Kasumi-1 (cell line): ENCODE measurements around the gene LPAR1.

Experiments
- DNase-seq, 2 experiments: peaks; one replicate each; lab custom pipeline; 2025; lab: John Stamatoyannopoulos, UW

LPAR1 gene

DNA sequence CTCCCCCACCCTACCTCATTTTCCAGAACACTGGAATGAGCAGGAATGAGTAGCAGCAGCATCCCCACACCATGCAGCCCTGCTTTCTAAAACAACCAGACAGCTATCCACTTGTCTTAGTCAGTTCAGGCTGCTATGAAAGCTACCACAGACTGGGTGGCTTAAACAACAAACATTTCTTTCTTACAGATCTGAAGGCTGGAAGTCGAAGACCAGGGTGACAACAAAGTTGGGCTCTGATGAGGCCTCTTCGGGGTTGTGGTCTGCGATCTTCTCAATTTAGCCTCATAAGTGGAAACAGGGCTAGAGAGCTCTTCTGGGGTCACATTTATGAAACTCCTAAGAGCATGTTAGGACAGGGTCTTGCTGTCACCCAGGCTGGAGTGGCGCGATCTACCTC is 38.9 kb downstream of the LPAR1 start:
- DNase-seq: no peak

DNA sequence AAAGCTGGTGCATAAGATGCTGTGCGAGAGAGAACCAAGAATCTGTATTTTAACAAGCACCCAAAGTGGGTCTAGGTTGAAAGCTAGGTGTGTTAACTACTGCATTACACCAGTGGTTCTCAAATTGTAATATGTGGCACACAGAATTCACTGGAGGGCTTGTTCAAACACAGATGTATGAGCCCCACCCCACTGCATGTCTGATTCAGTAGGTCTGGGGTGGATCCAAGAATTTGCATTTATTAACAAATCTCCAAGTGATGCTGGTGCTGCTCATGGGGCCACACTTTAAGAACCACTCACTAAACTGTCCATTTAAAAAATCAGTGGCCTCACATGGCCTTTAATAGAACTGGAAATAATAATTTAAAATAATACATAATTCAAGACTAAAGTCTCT is 40.4 kb downstream of the LPAR1 start:
- no peak for DNase-seq

DNA sequence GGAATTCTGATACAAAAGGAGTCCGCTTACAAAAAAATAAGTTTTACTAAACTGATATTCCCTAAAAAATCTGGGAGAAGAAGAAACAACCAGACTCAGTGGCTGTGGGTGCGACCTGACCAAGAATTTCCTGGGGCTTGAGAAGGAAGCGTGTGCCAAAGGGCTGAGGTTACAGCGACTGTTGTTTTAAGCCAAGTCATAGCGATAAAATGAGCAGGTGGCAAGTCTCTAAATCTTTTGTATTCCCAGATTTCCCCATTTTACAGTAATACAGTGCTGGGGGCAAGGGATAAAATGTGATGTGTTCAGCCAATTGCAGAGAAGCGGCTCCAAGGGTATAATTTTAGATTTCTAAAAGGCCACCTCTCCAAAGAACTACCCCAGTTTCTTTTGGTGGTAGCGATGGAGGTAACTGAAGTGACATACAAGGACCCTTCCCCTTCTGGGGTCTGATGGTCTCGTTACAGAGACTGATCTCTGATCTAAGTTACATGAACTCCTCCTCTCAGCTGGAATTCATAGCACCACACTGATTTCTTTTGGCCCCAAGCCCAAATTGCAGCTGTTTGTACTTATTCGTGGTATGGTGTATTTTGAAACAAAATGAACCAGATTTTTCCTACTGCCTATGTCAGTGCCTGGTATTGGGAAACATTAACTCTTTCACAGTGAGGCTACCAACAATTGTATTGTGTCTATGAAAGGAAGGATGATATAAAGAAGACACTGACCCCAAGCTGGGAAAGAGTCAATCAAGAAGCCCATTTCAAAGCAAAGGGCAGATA is 41.6 kb downstream of the LPAR1 start:
- DNase-seq: no peak

DNA sequence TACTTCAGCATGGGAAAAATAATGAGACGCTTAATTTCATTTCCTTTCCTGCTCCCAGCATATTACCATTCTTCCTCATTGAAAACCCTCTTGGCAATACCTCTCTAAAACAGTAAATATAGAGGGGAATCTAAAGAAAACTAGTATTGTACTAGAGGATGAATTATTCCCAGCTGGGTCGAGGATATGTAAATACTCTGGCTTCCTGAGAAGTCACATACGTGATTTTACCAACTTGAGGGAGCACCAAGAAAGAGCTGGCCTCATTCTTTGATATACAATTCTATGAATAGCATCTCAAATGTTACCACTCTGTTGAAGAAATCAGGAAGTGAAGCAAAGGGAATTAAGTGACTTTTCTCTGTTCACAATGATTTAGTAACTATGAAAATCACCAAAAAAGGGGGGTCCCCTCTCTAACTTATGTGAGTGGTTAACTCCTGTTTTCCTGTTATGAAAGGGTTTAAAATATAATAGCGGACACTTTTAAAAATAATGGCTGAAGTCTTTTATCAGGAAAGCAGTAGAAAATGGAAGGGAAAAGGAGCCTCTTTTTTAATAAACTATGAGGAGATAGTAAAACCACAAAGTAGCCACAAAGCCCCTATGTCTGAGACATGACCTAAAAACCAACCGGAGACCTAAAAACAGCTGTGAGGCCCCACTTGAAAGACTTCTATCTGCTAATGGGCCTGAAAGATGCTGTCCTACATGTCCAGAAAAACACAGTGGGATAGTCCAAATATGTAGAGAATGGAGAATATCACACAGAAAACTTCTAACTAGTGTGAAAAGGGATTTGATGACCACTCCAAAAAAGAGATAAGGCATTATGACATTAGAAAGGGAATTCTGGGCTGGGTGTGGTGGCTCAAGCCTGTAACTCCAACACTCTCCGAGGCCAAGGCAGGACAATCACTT is 42.6 kb downstream of the LPAR1 start:
- DNase-seq: peak; percentile 73 to 76

DNA sequence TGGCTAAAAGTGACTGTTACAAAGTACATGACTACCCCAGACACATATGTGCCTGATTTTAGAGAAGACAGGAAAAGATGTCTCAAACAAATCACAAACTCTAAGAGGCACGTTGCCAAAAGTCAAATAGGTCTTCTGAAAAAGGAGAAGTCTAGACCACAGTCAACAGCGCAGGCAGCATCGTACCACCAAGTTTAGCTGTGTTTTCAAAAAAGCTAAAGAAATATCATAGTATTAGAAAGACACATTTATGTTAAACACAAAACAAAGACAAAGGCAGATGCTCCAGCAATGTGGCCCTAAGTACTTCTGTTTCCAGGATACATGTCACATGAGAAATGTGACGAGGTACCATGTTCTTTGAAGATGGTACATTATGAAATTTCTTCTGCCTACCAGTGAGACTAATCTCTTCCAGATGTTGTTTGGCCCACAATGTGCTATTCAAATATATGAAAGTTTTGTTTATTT is 43.5 kb downstream of the LPAR1 start:
- DNase-seq: peak; percentile 96

DNA sequence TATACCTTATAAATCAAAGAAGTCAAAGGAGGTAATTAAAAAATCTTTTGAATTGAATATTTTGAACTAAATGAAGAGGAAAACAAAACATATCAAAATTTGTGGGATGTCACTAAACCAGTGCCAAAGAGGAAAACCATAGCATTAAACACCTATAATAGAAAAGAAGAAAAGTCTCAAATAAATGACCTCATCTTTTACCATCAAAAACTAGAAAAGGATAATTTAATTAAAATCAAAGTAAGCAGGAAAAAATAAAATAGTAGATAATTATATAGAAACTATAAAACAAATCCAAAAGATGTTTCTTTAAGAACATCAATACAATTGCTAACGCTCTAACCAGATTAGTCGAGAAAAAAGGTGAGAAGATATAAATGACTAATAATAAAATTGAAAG is 47.8 kb downstream of the LPAR1 start:
- no peak for DNase-seq

DNA sequence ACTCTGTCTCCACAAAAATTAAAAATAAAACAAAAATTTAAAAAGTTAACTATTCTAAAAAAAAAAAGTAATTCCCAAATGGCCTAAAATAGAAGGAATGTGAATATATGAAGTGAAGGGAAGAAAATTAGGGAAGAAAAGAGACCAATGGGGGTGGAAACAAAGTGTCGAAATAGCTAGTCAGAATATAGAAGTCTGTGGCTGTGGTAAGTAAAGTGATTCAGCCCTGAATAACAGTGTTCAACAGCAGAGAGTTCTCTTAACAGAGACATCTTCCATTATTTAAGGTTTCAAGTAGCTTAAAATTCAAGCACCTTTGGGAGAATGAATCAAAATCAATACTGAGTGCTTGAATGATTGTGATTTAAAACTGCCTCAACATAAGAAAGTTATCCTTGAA is 51.7 kb downstream of the LPAR1 start:
- DNase-seq: peak; percentile 46 to 58

DNA sequence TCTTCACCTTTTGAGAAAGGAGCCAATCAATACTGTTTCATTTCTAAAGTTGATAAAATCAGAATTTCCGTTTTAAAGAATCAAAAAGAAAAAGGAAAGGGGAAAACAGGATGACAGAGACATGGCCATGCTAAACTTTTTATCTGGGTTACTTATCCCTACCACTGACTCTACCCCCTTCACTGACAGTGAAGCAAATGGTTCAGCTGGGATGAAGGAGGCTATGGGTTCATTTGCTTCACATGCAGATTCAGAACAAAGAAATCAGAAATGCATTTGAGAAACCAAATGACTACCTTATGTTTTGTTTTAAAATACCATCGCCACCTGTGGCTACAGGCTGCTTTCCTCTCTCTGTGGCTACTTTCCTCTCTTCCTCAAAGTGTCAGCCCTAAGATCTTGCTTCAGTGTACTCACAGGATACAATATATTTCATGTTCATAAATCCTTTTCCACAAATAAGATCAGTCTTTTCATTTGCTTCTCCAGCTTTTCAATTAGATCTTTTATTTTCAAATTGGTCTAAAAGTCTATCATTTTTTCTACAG is 53.3 kb downstream of the LPAR1 start:
- no peak for DNase-seq

DNA sequence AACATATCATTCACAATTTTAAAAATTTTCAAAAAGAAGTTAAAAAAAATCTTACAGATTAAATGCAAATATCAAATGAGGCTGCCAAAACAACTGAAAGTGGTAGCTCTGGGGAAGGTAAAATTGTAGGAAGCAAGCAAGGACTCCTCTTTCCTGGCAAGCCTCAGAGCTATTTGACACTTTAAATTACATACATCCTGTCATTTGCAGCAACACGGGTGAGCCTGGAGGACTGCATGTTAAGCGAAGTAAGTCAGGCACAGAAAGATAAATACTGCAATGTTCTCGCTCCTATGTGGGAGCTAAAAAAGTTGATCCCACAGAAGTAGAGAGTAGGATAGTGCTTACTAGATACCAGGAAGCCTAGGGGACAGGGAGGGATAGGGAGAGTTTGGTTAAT is 58.0 kb downstream of the LPAR1 start:
- no peak for DNase-seq

DNA sequence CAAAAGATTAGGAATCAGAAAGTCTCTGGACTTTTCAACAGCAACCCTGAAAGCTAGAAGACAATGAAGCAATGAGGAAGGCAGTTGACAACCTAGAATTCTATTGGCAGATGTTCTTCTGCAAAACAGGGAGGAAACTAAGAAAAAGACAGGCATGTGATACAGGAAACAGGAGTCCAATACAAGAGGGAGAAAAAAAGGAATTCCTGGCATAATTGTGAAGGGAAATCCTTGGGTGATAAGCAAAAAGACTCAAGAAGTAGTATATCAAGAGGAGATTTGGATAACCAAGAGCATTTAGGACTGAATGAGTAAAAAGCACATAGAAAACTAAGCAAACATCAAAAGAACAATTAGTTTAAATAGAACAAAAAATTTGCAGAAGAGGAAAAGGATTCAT is 58.6 kb downstream of the LPAR1 start:
- peak; percentile 18 to 34 for DNase-seq

DNA sequence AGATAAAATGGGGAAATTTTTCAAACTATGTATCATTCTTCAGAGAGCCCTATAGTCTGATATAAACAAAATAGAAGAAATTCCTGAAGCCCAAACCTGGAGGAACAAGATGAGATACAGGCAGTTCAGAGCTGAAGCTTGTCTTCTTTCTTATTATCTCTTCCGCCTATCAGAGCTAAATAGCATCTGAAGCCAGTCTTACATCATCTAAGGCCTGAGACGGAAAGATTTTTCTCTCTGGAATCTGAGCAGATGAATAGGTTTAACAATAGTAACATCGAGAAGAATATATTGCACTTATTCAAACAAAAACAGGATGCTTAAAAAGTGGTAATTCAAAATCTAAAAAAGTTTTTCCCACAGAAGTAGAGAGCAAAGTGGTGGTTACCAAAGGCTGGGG is 59.8 kb downstream of the LPAR1 start:
- no peak for DNase-seq

DNA sequence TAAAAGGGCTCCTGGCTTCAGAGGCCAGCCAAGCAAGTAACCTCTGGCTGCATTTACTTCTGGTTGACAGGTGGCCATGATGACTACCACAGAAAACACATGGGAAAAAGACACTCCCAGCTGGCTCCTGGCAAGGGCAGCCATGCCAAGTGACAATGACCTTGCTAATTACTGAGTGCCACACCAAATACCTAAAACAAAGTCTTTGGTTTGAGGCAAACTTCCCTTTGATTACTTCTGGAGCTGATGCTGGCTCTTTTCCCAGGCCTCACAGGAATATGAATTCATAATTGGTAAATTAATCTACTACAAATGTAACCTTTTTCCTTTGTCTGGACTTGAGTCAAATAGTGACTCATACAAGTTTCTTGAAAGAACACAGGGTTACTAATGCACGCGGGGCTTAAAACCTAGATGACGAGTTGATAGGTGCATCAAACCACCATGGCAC is 61.0 kb downstream of the LPAR1 start:
- no peak for DNase-seq

DNA sequence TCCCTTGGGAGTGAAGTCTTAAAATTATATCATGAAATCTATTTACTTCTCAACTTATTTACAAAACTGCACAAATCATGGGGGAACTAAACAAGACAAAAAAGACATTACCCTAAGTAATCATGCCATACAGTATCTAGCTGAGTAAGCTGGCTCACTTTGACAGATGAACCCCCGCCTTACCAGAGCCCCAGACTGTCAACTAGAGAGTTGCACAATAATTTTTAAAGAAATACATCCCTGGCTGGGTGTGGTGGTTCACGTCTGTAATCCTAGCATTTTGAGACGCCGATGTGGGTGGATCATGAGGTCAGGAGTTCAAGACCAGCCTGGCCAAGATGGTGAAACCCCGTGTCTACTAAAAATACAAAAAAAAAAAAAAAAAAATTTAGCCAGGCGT is 62.3 kb downstream of the LPAR1 start:
- peak in 1 of 2 experiments; percentile 20 for DNase-seq

DNA sequence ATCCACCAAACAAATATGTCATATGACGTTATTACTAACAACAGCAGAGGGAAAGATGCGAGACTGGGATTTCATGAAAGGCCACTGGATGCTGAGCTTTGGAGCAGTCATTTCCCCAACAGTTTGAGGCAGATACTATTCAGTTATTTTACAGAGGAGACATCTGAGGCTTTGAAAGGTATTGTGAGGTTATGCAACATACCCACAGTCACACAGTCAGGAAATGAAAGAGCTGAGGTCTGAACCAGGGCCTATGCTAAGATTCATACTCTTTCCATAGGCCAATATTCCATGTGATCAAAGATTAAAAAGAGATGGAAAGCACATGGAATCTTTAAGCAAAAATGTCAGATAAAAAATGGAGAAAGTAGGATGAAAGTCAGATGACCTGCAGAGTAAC is 63.0 kb downstream of the LPAR1 start:
- peak; percentile 44 for DNase-seq

DNA sequence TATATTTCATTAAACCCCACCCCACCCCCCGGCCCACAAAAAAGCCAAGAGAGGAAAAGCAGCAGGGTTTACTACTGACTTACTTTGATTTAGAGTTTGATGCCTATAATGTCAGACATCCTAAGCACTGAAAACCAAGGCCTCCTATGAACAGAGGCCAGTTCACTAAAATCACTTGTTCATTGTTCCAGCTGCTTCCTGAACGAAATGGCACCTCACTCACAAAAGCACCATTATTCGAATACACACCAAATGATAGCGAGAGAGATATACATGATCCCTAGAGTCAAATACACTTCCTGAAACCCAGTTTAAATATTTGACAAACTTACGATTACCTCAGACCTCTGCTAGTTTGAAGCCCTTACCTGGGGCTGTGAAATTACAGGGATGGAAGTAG is 66.6 kb downstream of the LPAR1 start:
- no peak for DNase-seq

DNA sequence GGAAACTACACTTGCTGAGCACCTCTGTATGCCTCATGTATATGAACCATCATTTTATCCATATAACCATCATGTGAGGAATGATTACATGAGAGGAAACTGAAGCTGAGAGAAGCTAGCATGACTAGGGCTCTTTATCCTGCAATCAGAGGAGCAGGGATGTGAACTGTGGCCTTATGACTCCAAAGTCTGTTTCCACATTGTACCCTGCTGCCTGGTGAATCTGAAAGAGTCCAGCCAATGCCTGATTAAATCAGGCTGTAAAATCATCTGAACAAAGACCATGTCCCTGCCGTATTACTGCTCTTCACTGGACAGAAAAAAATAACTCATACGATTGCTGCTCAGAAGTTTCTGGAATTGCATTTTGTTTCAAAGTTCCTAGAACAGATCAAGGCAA is 67.0 kb downstream of the LPAR1 start:
- DNase-seq: no peak

DNA sequence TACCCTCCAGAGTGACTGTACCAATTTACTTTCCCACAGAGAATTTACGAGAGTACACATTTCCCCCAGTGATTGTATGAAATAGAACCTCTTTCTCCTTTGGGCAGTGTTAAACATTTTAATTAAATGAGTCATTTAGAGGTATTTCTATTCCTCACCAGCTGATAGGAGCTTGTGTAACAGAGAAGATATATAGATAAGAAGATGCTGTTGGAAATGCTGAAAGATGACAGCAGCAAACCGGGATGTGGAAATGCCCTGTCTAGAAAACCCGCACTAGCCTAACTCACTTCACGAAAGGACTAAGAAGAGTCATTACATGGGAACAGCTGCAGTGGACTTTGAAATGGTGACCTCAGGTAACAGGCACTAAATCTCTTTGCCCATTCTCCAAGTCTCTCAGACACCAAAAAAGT is 68.3 kb downstream of the LPAR1 start:
- no peak for DNase-seq

DNA sequence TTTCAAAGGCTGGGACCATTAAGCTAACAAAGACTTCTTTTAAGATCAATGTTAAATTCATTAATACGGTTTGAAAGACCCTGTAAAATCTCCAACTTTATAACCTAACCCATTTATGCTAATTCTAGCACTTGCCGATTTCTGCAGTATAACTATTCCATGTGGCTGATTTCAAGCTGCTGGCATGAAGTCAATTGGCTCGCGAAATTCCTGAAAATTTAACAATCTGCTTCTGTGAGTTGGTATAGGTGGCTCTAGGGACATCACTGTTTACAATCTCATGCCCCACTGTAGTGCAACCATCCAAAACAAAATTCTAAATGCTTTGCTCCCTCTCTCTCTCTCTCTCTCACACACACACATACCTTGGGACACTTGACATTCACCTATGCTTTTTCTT is 70.2 kb downstream of the LPAR1 start:
- DNase-seq: no peak

DNA sequence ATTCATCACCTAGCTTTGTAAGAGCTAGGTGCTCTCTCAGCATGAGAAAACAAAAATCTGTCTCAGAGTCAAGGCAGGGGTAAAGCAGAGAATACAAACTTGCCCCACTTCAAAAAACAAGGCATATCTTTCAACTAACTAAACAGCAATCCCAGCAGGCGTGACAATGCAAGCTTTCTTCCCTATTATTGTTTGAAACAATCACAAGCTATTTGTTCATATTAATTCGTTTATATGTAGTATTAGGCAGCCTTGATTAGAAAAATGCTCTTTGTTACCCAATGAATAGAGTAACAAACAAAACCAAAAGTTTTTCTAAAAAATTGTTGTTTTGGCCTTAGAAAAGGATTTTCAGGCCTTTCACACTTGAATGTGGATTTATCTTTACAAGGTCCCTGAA is 71.1 kb downstream of the LPAR1 start:
- no peak for DNase-seq

DNA sequence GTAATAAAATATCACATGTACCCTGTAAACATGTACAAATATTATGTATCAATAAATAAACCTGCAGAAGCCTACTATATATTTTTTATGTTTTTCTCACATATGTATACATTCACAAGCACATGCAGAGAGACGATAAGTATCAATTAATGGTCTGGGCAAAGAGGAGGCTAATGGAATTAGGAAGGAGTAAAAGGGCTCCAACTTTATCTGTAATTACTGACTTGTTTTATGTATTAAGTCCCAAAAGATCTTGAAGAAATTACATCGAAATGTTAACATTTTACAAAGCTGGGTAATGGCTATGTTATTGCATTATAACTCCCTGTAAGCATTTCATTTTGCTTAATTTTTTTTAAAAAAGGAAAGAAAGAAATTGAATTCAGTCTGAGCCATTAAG is 78.0 kb downstream of the LPAR1 start:
- no peak for DNase-seq

DNA sequence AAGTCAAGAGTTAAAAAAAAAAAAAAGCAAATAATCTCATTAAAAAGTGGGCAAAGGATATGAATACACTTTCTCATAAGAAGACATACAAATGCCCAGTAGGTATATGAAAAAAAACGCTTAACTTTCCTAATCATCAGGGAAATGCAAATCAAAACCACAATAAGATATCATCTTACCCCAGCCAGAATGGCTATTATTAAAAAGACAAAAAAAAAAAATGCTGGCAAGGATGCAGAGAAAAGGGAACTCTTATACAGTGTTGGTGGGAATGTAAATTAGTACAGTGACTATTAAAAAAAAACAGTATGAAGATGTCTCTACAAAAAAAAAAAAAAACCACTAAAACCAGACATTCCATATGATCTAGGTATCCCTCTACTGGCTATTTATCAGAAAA is 79.4 kb downstream of the LPAR1 start:
- DNase-seq: no peak

DNA sequence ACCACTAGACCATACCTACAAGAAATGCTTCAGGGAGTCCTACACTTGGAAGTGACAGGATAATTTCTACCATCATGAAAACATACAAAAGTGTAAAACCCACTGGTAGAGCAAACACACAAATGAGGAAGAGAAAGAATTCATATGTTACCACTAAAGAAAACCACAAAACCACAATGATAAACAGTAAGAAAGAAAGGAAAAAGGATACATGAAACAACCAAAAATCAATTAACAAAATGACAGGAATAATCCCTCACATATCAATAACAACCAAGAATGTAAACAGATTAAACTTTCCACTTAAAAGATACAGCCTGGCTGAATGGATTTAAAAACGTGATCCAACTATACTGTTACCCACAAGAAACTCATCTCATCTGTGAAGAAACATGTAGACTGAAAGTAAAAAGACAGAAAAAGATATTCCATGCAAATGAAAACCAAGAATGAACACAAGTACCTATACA is 83.4 kb downstream of the LPAR1 start:
- peak; percentile 10 to 31 for DNase-seq

DNA sequence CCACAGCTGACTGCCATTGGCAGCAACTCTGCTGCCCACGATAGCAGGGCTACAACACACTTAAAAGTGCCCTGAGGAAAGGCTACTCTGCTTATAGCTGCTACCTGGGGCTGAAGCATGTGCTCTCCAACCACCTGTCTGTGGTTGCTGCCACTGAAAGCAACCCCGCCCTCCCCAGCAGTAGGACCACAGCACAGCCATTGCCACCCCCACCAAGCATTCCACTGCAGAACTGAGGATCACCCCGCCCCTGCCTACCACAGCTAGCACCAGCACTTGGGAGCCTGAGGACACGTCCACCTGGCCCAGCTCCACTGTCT is 85.8 kb downstream of the LPAR1 start:
- DNase-seq: no peak
